GM12878 (cell line): ENCODE data around the gene CACFD1. TPM values are rescaled to one million over a fixed set of nuclear protein-coding genes. Genes with fewer than 3 reads are reported as not detected.

Experiments used
- ATAC-seq: fragments of 200-7000 bp; cut with Tn5 transposase; 3 replicates; pipeline ENCODE4 v1.9.1; 2020; ENCODE audit warnings: mild to moderate bottlenecking, moderate library complexity
- BruUV-seq: library from RNA; stranded (reverse); fragments of 400-500 nt; replicated peaks from 2 replicates; lab custom pipeline; 2021; lab: Mats Ljungman, UMichigan
- CTCF ChIA-PET: fragments of 300-600 bp; sonication (Branson Sonifier 250); formaldehyde crosslinking; extraction: SDS; loops from one replicate; lab custom pipeline; 2021; ENCODE audit warnings: inconsistent platforms; lab: Yijun Ruan, JAX
- POLR2A ChIA-PET: fragments of 350-600 bp; formaldehyde crosslinking; extraction: SDS; loops from one replicate; lab custom pipeline; 2021; ENCODE audit warnings: inconsistent platforms; lab: Charles Lee
- RAD21 ChIA-PET: fragments of 300-600 bp; sonication (Branson Sonifier 250); formaldehyde crosslinking; loops from one replicate; lab custom pipeline; 2023; ENCODE audit warnings: antibody characterized with exemption; ENCODE audit not compliant: unreplicated experiment; lab: Charles Lee
- SMC1A ChIA-PET: fragments of 300-600 bp; sonication (Branson Sonifier 250); formaldehyde crosslinking; loops from one replicate; lab custom pipeline; 2023; ENCODE audit not compliant: unreplicated experiment, uncharacterized antibody; lab: Charles Lee
- DNase-seq: peaks from one replicate; pipeline ENCODE4 v3.0.0-alpha.2; 2011; ENCODE audit warnings: low read depth, low spot score
- FAIRE-seq: peaks from 3 replicates; lab custom pipeline; 2011; peaks lifted over from hg19 to GRCh38; lab: Jason Lieb, UNC
- H2AFZ ChIP-seq: 2 replicates; pipeline ENCODE4 v1.6.0; 2011; ENCODE audit warnings: low read depth, low read length, control low read depth; ENCODE audit not compliant: control insufficient read depth
- H3K27ac ChIP-seq: 2 replicates; pipeline ENCODE4 v1.5.1; 2011; ENCODE audit warnings: control low read depth; ENCODE audit not compliant: control insufficient read depth, insufficient read depth
- H3K27me3 ChIP-seq, 2 experiments: replicated peaks in 1 of 2; 2 replicates each; pipeline versions ENCODE4 v1.6.0 to v1.6.1; 2011; ENCODE audit warnings: low read length in 1 of 2; ENCODE audit not compliant: control insufficient read depth in 2 of 2, insufficient read depth in 2 of 2
- H3K36me3 ChIP-seq, 2 experiments: 2 replicates each; pipeline ENCODE4 v1.5.1; 2011; ENCODE audit warnings: low read length in 1 of 2; ENCODE audit not compliant: control insufficient read depth in 2 of 2, insufficient read depth in 2 of 2
- H3K4me1 ChIP-seq: 2 replicates; pipeline ENCODE4 v1.6.1; 2011; ENCODE audit warnings: mild to moderate bottlenecking, low read length, moderate library complexity, mixed read lengths; ENCODE audit not compliant: control insufficient read depth, insufficient read depth
- H3K4me2 ChIP-seq: 2 replicates; pipeline ENCODE4 v1.6.0; 2011; ENCODE audit warnings: control low read depth; ENCODE audit not compliant: control insufficient read depth, insufficient read depth
- H3K4me3 ChIP-seq: fragments of 200-600 bp; sonication (generic); 2 replicates; pipeline ENCODE4 v1.5.1; 2016
- H3K79me2 ChIP-seq: 2 replicates; pipeline ENCODE4 v1.6.0; 2011; ENCODE audit warnings: low read length; ENCODE audit not compliant: control insufficient read depth, insufficient read depth
- H3K9ac ChIP-seq: 2 replicates; pipeline ENCODE4 v1.8.0; 2011; ENCODE audit warnings: low read length, control low read depth, mixed read lengths; ENCODE audit not compliant: control insufficient read depth, insufficient read depth
- H3K9me3 ChIP-seq: replicated peaks from 3 replicates; pipeline ENCODE4 v1.5.1; 2011; ENCODE audit warnings: mild to moderate bottlenecking, low read length; ENCODE audit not compliant: control insufficient read depth, insufficient read depth
- H4K20me1 ChIP-seq: 2 replicates; pipeline ENCODE4 v1.6.0; 2011; ENCODE audit not compliant: control insufficient read depth, insufficient read depth
- ATF7 ChIP-seq: fragments of 450-650 bp; IDR thresholded peaks from 2 replicates; pipeline ENCODE4 v1.6.1; 2016; ENCODE audit warnings: low read depth, mild to moderate bottlenecking
- CHD4 ChIP-seq: fragments of 200-600 bp; sonication (generic); IDR thresholded peaks from 2 replicates; pipeline ENCODE4 v1.6.1; 2016; ENCODE audit warnings: mild to moderate bottlenecking
- EGR1 ChIP-seq, 2 experiments: IDR thresholded peaks; 1 replicate in 1 of 2; 2 replicates in 1 of 2; pipeline ENCODE4 v1.6.1; 2011 to 2012; ENCODE audit warnings: low read depth in 2 of 2, low read length in 2 of 2, borderline replicate concordance in 1 of 2, mild to moderate bottlenecking in 1 of 2, moderate library complexity in 1 of 2
- HDAC2 ChIP-seq: fragments of 200-600 bp; sonication (generic); IDR thresholded peaks from 2 replicates; pipeline ENCODE4 v1.6.1; 2017
- MYB ChIP-seq: fragments of 150-350 bp; IDR thresholded peaks from 2 replicates; pipeline ENCODE4 v1.6.1; 2014; ENCODE audit warnings: mild to moderate bottlenecking, low read depth, low read length, borderline replicate concordance
- NFIC ChIP-seq: IDR thresholded peaks from 2 replicates; pipeline ENCODE4 v1.6.1; 2012; ENCODE audit warnings: low read depth, mild to moderate bottlenecking, inconsistent platforms, low read length, moderate library complexity
- RUNX3 ChIP-seq: IDR thresholded peaks from 2 replicates; pipeline ENCODE4 v1.6.1; 2012; ENCODE audit warnings: low read length, inconsistent platforms
- TCF12 ChIP-seq: IDR thresholded peaks from 2 replicates; pipeline ENCODE4 v1.6.1; 2011; ENCODE audit warnings: low read depth, mild to moderate bottlenecking, low read length
- ZBTB11 ChIP-seq: fragments of 450-650 bp; formaldehyde crosslinking; IDR thresholded peaks from 2 replicates; pipeline ENCODE4 v1.5.0; 2022; ENCODE audit warnings: mild to moderate bottlenecking, missing genetic modification characterization
- ZBTB33 ChIP-seq: fragments of 450-650 bp; IDR thresholded peaks from 2 replicates; pipeline ENCODE4 v1.6.1; 2017; ENCODE audit warnings: mild to moderate bottlenecking
- ZNF274 ChIP-seq: IDR thresholded peaks from one replicate; pipeline ENCODE4 v1.8.0; 2011; ENCODE audit not compliant: insufficient read length, insufficient read depth
- ZSCAN29 ChIP-seq: fragments of 450-650 bp; IDR thresholded peaks from 2 replicates; pipeline ENCODE4 v1.6.1; 2017; ENCODE audit warnings: mild to moderate bottlenecking, moderate library complexity
- WGBS: methylation state at CpG from one replicate; pipeline ENCODE4 v1.1.6; 2016; ENCODE audit warnings: low lambda C conversion rate; ENCODE audit not compliant: insufficient replicate concordance, insufficient coverage; ENCODE audit errors: missing lambda C conversion rate; 5-methylcytosine and 5-hydroxymethylcytosine counted together
- in situ Hi-C: fragments of 300-500 bp; cut with MboI; formaldehyde crosslinking; loops from 9 replicates; pipeline ENCODE4 v1.14.3; 2018; ENCODE audit warnings: mixed read lengths
- intact Hi-C: fragments of 100-400 bp; cut with micrococcal nuclease; formaldehyde crosslinking; loops from one replicate; pipeline ENCODE4 v1.14.2; 2022; ENCODE audit not compliant: unreplicated experiment
- polyA plus RNA-seq, 11 experiments: library from polyadenylated mRNA; depleted of rRNA in 4 of 11; unstranded in 6 of 11; stranded (reverse) in 5 of 11; fragments of >200 nt; fragmentation: Nextera tagmentation in 4 of 11; fragmentation: Illumina TruSeq in 1 of 11; extraction: Ambion mirVana in 4 of 11; extraction: Trizol in 1 of 11; gene quantifications; 1 replicate in 1 of 11; 2 replicates in 10 of 11; pipeline versions ENCODE4 v1.2.1 to v1.2.3, GENCODE V29; 2011 to 2016; ENCODE audit warnings: inconsistent platforms in 2 of 11, missing spikeins in 2 of 11, low read depth in 1 of 11
- total RNA-seq, 4 experiments: library from RNA; depleted of rRNA in 3 of 4; stranded (reverse); fragments of >200 nt in 3 of 4; fragmentation: Illumina TruSeq in 1 of 4; extraction: Trizol in 1 of 4; gene quantifications; 2 replicates each; pipeline versions ENCODE4 v1.2.1 to v1.2.3, GENCODE V29; 2013 to 2021

Gene CACFD1
- total and polyA plus RNA-seq, 10 of the 15 experiments (the other 5 are each of a cell fraction or from before 2014, with no cell fraction given) = 0.09 to 5.8 (median 1.4) TPM; not detected in 1

- TF ChIP-seq ZBTB11 (CRISPR knock-in tag) (no peak), HDAC2 (no peak)
Measured at GRCh38 chr9:133424187-133424586, 35.6 kb upstream of the CACFD1 start (continued).

GRCh38 chr9:133425049-133425632 is 34.6 kb upstream of the CACFD1 start:
- ATAC-seq = no peak
- ChIA-PET RAD21 (interaction anchor here (0.9 to 1.4 kb wide), 2 partner anchors 9 to 35 kb away, joined by 3 to 4 read pairs; no protein-coding TSS in a partner anchor), CTCF (interaction anchor here (0.6 kb wide), 1 partner anchor 746 kb away, joined by 4 read pairs; no protein-coding TSS in a partner anchor), SMC1A (no interaction called here), POLR2A (no interaction called here)
- Histone ChIP-seq H3K79me2 (no peaks in the 10 kb centered on the region), H3K27ac (no peak overlapping the region), H3K9ac (no peak overlapping the region), H3K27me3 (no peaks in the 10 kb centered on the region; a peak in 1 of 4 replicates), H3K4me2 (no peak overlapping the region), H3K36me3 (no peaks in the 10 kb centered on the region), H2AFZ (no peak overlapping the region), H3K9me3 (no peaks in the 10 kb centered on the region; the same call in 2 of the 3 replicates), H3K4me3 (no peak overlapping the region), H3K4me1 (peaks cover 24% of the 10 kb centered on the region), H4K20me1 (no peaks in the 10 kb centered on the region)
- no TSS peak for BruUV-seq
- intact Hi-C loops = no loop called here
- 51% methylated on average over 22 of the region's 22 CpGs for WGBS
- in situ Hi-C loops = no loop called here
- no peak for FAIRE-seq
- TF ChIP-seq ZBTB33 (no peak), CHD4 (no peak), ZNF274 (no peak), TCF12 (no peak), RUNX3 (no peak), NFIC (no peak), EGR1 (IDR thresholded peaks at IDR 0.05; ENCODE audit: borderline replicate concordance in 1 of 2, low read depth in 2 of 2, low read length in 2 of 2) (no peak), MYB (no peak), ZSCAN29 (no peak), ATF7 (no peak)
- TF ChIP-seq, all 136 proteins: peak for 0
- no peak for DNase-seq
